ENCODE data around the gene CWF19L2.

Gene CWF19L2

GRCh38 chr11:107478922-107479321, 21.3 kb upstream of the CWF19L2 start:
- Histone ChIP-seq H3K4me3 (ENCODE audit: low read depth in 1 of 2, low read length in 2 of 2) (no peak overlapping the region), H4K20me1 (ENCODE audit: insufficient read depth, low read length) (no peaks in the 10 kb centered on the region), H3K4me2 (ENCODE audit: insufficient read depth, low read length) (no peak overlapping the region), H3K79me2 (ENCODE audit: insufficient read depth, low read length) (no peaks in the 10 kb centered on the region), H3K9ac (ENCODE audit: low read depth, low read length) (no peak overlapping the region), H3K36me3 (ENCODE audit: insufficient read depth, low read length) (no peaks in the 10 kb centered on the region), H3K27ac (ENCODE audit: low read length) (no peak overlapping the region), H3K9me3 (ENCODE audit: insufficient read depth, low read length, severe bottlenecking) (no peaks in the 10 kb centered on the region), H3K27me3 (ENCODE audit: insufficient read depth, low read length, poor library complexity) (no peaks in the 10 kb centered on the region), H2AFZ (ENCODE audit: low read depth, low read length) (no peak overlapping the region), H3K4me1 (ENCODE audit: insufficient read depth, low read length) (no peaks in the 10 kb centered on the region)
- ATAC-seq (ENCODE audit: insufficient read depth, low read depth) (no peak), DNase-seq (no peak)
- TF ChIP-seq EZH2 (IDR thresholded peaks at IDR 0.05; ENCODE audit: borderline replicate concordance, low read depth, low read length, severe bottlenecking): no peak
- no peak for TF ChIP-seq CTCF (IDR thresholded peaks at IDR 0.05; ENCODE audit: borderline replicate concordance, extremely low read depth, low read length, poor library complexity, severe bottlenecking)

- H3K27ac ChIP-seq (ENCODE audit: low read length): no peak overlapping the region
- no peak overlapping the region for H3K4me2 ChIP-seq (ENCODE audit: insufficient read depth, low read length)
Measured at GRCh38 chr11:107477820-107478219, 20.2 kb upstream of the CWF19L2 start.

GRCh38 chr11:107473792-107474191, 16.2 kb upstream of the CWF19L2 start:
- H3K36me3 ChIP-seq (ENCODE audit: insufficient read depth, low read length): no peaks in the 10 kb centered on the region
- no peak overlapping the region for H2AFZ ChIP-seq (ENCODE audit: low read depth, low read length)
- H3K9ac ChIP-seq (ENCODE audit: low read depth, low read length): no peak overlapping the region
- no peaks in the 10 kb centered on the region for H3K27me3 ChIP-seq (ENCODE audit: insufficient read depth, low read length, poor library complexity)
- no peak overlapping the region for H3K4me3 ChIP-seq (ENCODE audit: low read depth in 1 of 2, low read length in 2 of 2)
- no peaks in the 10 kb centered on the region for H3K79me2 ChIP-seq (ENCODE audit: insufficient read depth, low read length)
- no peaks in the 10 kb centered on the region for H3K9me3 ChIP-seq (ENCODE audit: insufficient read depth, low read length, severe bottlenecking)
- no peak overlapping the region for H3K27ac ChIP-seq (ENCODE audit: low read length)
- H3K4me2 ChIP-seq (ENCODE audit: insufficient read depth, low read length): no peak overlapping the region
- no peaks in the 10 kb centered on the region for H3K4me1 ChIP-seq (ENCODE audit: insufficient read depth, low read length)
- ATAC-seq (ENCODE audit: insufficient read depth, low read depth) (no peak), DNase-seq (no peak)
- TF ChIP-seq CTCF (IDR thresholded peaks at IDR 0.05; ENCODE audit: borderline replicate concordance, extremely low read depth, low read length, poor library complexity, severe bottlenecking) (no peak), EZH2 (IDR thresholded peaks at IDR 0.05; ENCODE audit: borderline replicate concordance, low read depth, low read length, severe bottlenecking) (no peak)
- H4K20me1 ChIP-seq (ENCODE audit: insufficient read depth, low read length): no peaks in the 10 kb centered on the region

More at GRCh38 chr11:107477820-107478219, 20.2 kb upstream of the CWF19L2 start:
- Histone ChIP-seq H3K4me3 (ENCODE audit: low read depth in 1 of 2, low read length in 2 of 2) (no peak overlapping the region), H3K9me3 (ENCODE audit: insufficient read depth, low read length, severe bottlenecking) (no peaks in the 10 kb centered on the region), H3K27me3 (ENCODE audit: insufficient read depth, low read length, poor library complexity) (no peaks in the 10 kb centered on the region), H3K79me2 (ENCODE audit: insufficient read depth, low read length) (no peaks in the 10 kb centered on the region), H3K36me3 (ENCODE audit: insufficient read depth, low read length) (no peaks in the 10 kb centered on the region), H3K4me1 (ENCODE audit: insufficient read depth, low read length) (no peaks in the 10 kb centered on the region), H2AFZ (ENCODE audit: low read depth, low read length) (no peak overlapping the region), H3K9ac (ENCODE audit: low read depth, low read length) (no peak overlapping the region), H4K20me1 (ENCODE audit: insufficient read depth, low read length) (no peaks in the 10 kb centered on the region)
- no peak for TF ChIP-seq EZH2 (IDR thresholded peaks at IDR 0.05; ENCODE audit: borderline replicate concordance, low read depth, low read length, severe bottlenecking)
- DNase-seq (no peak), ATAC-seq (ENCODE audit: insufficient read depth, low read depth) (no peak)

- DNase-seq: no peak
- Histone ChIP-seq H3K9me3 (ENCODE audit: insufficient read depth, low read length, severe bottlenecking) (no peaks in the 10 kb centered on the region), H3K27me3 (ENCODE audit: insufficient read depth, low read length, poor library complexity) (no peaks in the 10 kb centered on the region), H3K4me1 (ENCODE audit: insufficient read depth, low read length) (no peaks in the 10 kb centered on the region), H3K79me2 (ENCODE audit: insufficient read depth, low read length) (no peaks in the 10 kb centered on the region), H3K27ac (ENCODE audit: low read length) (no peak overlapping the region), H3K4me2 (ENCODE audit: insufficient read depth, low read length) (no peak overlapping the region), H3K36me3 (ENCODE audit: insufficient read depth, low read length) (no peaks in the 10 kb centered on the region), H3K4me3 (ENCODE audit: low read depth in 1 of 2, low read length in 2 of 2) (no peak overlapping the region), H3K9ac (ENCODE audit: low read depth, low read length) (no peak overlapping the region), H2AFZ (ENCODE audit: low read depth, low read length) (no peak overlapping the region), H4K20me1 (ENCODE audit: insufficient read depth, low read length) (no peaks in the 10 kb centered on the region)
- ATAC-seq (ENCODE audit: insufficient read depth, low read depth): no peak
- TF ChIP-seq CTCF (IDR thresholded peaks at IDR 0.05; ENCODE audit: borderline replicate concordance, extremely low read depth, low read length, poor library complexity, severe bottlenecking): no peak
- no peak for TF ChIP-seq EZH2 (IDR thresholded peaks at IDR 0.05; ENCODE audit: borderline replicate concordance, low read depth, low read length, severe bottlenecking)
Measured at GRCh38 chr11:107472966-107473365, 15.3 kb upstream of the CWF19L2 start.

Measured in DND-41 (cell line).